Neural cell (in vitro differentiated cells): Measurements from ENCODE around the gene POLR3E. TPM values are rescaled to one million over a fixed set of nuclear protein-coding genes. Genes with fewer than 3 reads are reported as not detected.

ENCODE experiments used
- H2AFZ ChIP-seq: fragments of 200-600, 300-800 bp; sonication (generic), shearing (Covaris generic); 2 replicates; pipeline ENCODE4 v1.6.0; 2014; ENCODE audit warnings: low read depth, mild to moderate bottlenecking, antibody characterized with exemption, low read length, moderate library complexity
- H3F3A ChIP-seq: fragments of 200-600 bp; shearing (Covaris generic); 2 replicates; pipeline ENCODE4 v1.6.1; 2016; ENCODE audit warnings: mild to moderate bottlenecking, moderate library complexity, mixed read lengths, antibody characterized with exemption, low read length; ENCODE audit not compliant: insufficient read depth, poor library complexity, severe bottlenecking
- H3K27ac ChIP-seq: fragments of 200-600, 300-800 bp; sonication (generic), shearing (Covaris generic); 2 replicates; pipeline ENCODE4 v1.5.1; 2014; ENCODE audit warnings: mild to moderate bottlenecking, low read length, moderate library complexity
- H3K27me3 ChIP-seq: fragments of 300-800, 200-600 bp; sonication (generic), shearing (Covaris generic); 2 replicates; pipeline ENCODE4 v1.6.0; 2014; ENCODE audit warnings: mild to moderate bottlenecking, low read depth, low read length, moderate library complexity; ENCODE audit not compliant: insufficient read depth
- H3K36me3 ChIP-seq: fragments of 300-800, 200-600 bp; sonication (generic), shearing (Covaris generic); 2 replicates; pipeline ENCODE4 v1.5.1; 2014; ENCODE audit warnings: mild to moderate bottlenecking, antibody characterized with exemption, low read length, moderate library complexity; ENCODE audit not compliant: insufficient read depth
- H3K4me2 ChIP-seq: fragments of 300-800, 200-600 bp; sonication (generic), shearing (Covaris generic); 2 replicates; pipeline ENCODE4 v1.6.0; 2014; ENCODE audit warnings: mild to moderate bottlenecking, low read length
- H3K4me3 ChIP-seq: fragments of 300-800, 200-600 bp; sonication (generic), shearing (Covaris generic); 2 replicates; pipeline ENCODE4 v1.5.1; 2014; ENCODE audit warnings: mild to moderate bottlenecking, low read length, moderate library complexity
- H3K79me2 ChIP-seq: fragments of 200-600 bp; shearing (Covaris generic); replicated peaks from 2 replicates; pipeline ENCODE4 v1.6.0; 2014; ENCODE audit warnings: mild to moderate bottlenecking, low read length, moderate library complexity; ENCODE audit not compliant: insufficient read depth
- H3K9ac ChIP-seq: fragments of 300-800, 200-600 bp; sonication (generic), shearing (Covaris generic); 2 replicates; pipeline ENCODE4 v1.6.1; 2016; ENCODE audit warnings: mild to moderate bottlenecking, low read length, mixed read lengths
- H3K9me2 ChIP-seq: fragments of 200-600 bp; shearing (Covaris generic); 2 replicates; pipeline ENCODE4 v1.6.1; 2016; ENCODE audit warnings: mild to moderate bottlenecking, low read length, mixed read lengths; ENCODE audit not compliant: insufficient read depth
- H3K9me3 ChIP-seq: fragments of 200-600, 300-800 bp; sonication (generic), shearing (Covaris generic); 2 replicates; pipeline ENCODE4 v1.6.1; 2016; ENCODE audit warnings: mild to moderate bottlenecking, mixed run types, low read length, moderate library complexity, mixed read lengths
- H4K20me1 ChIP-seq: fragments of 200-600 bp; shearing (Covaris generic); 2 replicates; pipeline ENCODE4 v1.6.1; 2016; ENCODE audit warnings: mild to moderate bottlenecking, mixed run types; ENCODE audit not compliant: insufficient read depth
- EP300 ChIP-seq: fragments of 450-650 bp; conservative IDR thresholded peaks from 2 replicates; pipeline ENCODE4 v1.6.1; 2014; ENCODE audit warnings: antibody characterized with exemption, mild to moderate bottlenecking, moderate library complexity; ENCODE audit not compliant: poor library complexity, severe bottlenecking
- EZH2 ChIP-seq: fragments of 200-600, 300-800 bp; shearing (Covaris generic), sonication (generic); IDR thresholded peaks from 2 replicates; pipeline ENCODE4 v1.6.1; 2014; ENCODE audit warnings: antibody characterized with exemption, low read length, borderline replicate concordance, mild to moderate bottlenecking; ENCODE audit not compliant: insufficient read depth, poor library complexity, severe bottlenecking
- MXI1 ChIP-seq: fragments of 450-650 bp; conservative IDR thresholded peaks from 2 replicates; pipeline ENCODE4 v1.6.1; 2014; ENCODE audit warnings: antibody characterized with exemption, mild to moderate bottlenecking; ENCODE audit not compliant: poor library complexity, severe bottlenecking
- POLR2AphosphoS5 ChIP-seq: IDR thresholded peaks from 2 replicates; pipeline ENCODE4 v1.6.1; 2012
- RAD21 ChIP-seq: fragments of 450-650 bp; conservative IDR thresholded peaks from 2 replicates; pipeline ENCODE4 v1.6.1; 2014; ENCODE audit warnings: antibody characterized with exemption, mild to moderate bottlenecking, moderate library complexity
- REST ChIP-seq: IDR thresholded peaks from 2 replicates; pipeline ENCODE4 v1.6.1; 2012; ENCODE audit warnings: borderline replicate concordance
- SMC3 ChIP-seq: fragments of 450-650 bp; conservative IDR thresholded peaks from 2 replicates; pipeline ENCODE4 v1.6.1; 2014; ENCODE audit warnings: antibody characterized with exemption, mild to moderate bottlenecking, moderate library complexity; ENCODE audit not compliant: poor library complexity
- TAF1 ChIP-seq: IDR thresholded peaks from 2 replicates; pipeline ENCODE4 v1.6.1; 2012; ENCODE audit warnings: low read depth
- polyA plus RNA-seq: library from polyadenylated mRNA; depleted of rRNA; stranded (reverse); fragments of >200 nt; gene quantifications from 2 replicates; pipeline ENCODE4 v1.2.3, GENCODE V29; 2014
- TF ChIP-seq, protein P1 (sequence below): fragments of 450-650 bp; IDR thresholded peaks from 2 replicates; pipeline ENCODE4 v1.5.1; 2014; ENCODE audit warnings: antibody characterized with exemption, mild to moderate bottlenecking, moderate library complexity; ENCODE audit not compliant: poor library complexity, severe bottlenecking

The POLR3E gene
- polyA plus RNA-seq, 1 donor from 2014 or later = 47.4 TPM

DNA sequence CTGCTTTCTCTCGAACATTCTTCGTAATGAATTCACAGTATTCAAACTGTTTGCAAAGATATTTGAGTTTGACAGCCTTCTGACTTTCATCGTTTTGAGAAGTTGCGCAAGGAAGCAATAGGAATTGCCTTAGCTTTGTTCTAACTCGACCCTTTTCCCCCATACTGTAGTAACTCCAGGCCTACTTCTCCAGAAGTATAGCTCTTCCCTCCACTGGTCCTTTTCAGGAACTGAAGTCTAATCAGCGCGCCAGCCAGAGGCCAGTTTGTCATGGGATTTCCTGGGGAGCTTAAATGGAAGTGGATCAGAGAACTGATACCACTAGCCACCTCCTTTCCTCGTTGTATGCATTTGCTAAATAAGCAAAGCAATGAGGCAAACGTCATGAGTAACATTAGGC, 49.3 kb downstream of the POLR3E start:
- Histone ChIP-seq H3K79me2 (no peaks in the 10 kb centered on the region), H3K36me3 (no peaks in the 10 kb centered on the region), H2AFZ (no peak overlapping the region), H3K9ac (no peak overlapping the region), H3K4me2 (no peak overlapping the region), H3F3A (no peaks in the 10 kb centered on the region), H3K4me3 (no peak overlapping the region), H3K27me3 (no peaks in the 10 kb centered on the region), H3K9me3 (no peaks in the 10 kb centered on the region), H4K20me1 (no peaks in the 10 kb centered on the region), H3K9me2 (no peaks in the 10 kb centered on the region), H3K27ac (no peak overlapping the region)
- TF ChIP-seq SMC3 (no peak), EP300 (no peak), EZH2 (no peak), RAD21 (no peak), TAF1 (no peak), MXI1 (no peak), POLR2AphosphoS5 (no peak), REST (no peak)
- TF ChIP-seq, protein P1, sequence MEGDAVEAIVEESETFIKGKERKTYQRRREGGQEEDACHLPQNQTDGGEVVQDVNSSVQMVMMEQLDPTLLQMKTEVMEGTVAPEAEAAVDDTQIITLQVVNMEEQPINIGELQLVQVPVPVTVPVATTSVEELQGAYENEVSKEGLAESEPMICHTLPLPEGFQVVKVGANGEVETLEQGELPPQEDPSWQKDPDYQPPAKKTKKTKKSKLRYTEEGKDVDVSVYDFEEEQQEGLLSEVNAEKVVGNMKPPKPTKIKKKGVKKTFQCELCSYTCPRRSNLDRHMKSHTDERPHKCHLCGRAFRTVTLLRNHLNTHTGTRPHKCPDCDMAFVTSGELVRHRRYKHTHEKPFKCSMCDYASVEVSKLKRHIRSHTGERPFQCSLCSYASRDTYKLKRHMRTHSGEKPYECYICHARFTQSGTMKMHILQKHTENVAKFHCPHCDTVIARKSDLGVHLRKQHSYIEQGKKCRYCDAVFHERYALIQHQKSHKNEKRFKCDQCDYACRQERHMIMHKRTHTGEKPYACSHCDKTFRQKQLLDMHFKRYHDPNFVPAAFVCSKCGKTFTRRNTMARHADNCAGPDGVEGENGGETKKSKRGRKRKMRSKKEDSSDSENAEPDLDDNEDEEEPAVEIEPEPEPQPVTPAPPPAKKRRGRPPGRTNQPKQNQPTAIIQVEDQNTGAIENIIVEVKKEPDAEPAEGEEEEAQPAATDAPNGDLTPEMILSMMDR = no peak

DNA sequence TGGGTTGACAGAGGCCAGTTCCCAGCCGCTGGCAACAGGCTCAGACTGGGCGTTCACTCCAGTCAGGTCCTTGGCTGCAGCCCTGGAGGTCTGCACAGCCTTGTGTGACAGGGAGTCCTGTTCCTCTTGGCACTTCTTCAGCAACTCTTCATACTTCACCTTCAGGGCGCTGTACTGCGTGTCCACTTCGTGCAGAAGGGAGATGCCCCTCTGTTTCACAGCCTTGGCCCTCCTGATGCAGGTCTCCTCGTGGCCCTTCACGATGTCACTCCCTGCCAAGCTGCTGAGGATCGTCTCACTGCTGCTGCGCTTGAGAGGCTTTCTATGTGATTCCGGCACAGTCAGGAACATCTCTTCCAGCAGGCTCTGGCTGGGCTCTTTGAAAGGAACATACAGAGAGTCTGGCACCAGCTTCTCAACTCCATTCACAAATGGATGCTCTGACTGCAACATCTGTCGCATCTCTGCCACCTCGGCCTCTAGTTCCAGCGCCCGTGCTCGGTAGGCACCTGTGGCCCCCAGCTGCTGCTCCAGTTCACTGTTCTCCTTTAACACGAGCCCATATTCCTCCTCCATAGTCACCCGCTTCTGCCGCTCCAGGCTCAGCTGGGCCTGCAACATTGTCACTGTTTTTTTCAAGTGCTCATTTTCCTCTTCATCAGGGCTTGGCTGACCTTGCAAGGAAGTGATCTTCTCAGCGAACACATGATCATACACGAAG, 50.1 kb downstream of the POLR3E start:
- no peaks in the 10 kb centered on the region for H3F3A ChIP-seq
- H3K9ac ChIP-seq = no peak overlapping the region
- no peak overlapping the region for H2AFZ ChIP-seq
- no peaks in the 10 kb centered on the region for H4K20me1 ChIP-seq
- H3K27me3 ChIP-seq = no peaks in the 10 kb centered on the region
- H3K79me2 ChIP-seq = no peaks in the 10 kb centered on the region
- H3K4me3 ChIP-seq = no peak overlapping the region
- no peaks in the 10 kb centered on the region for H3K36me3 ChIP-seq
- H3K27ac ChIP-seq = no peak overlapping the region
- H3K9me2 ChIP-seq = no peaks in the 10 kb centered on the region
- TF ChIP-seq EZH2 (no peak), MXI1 (no peak), TAF1 (no peak), SMC3 (no peak), REST (no peak), EP300 (no peak), POLR2AphosphoS5 (no peak), RAD21 (no peak)
- TF ChIP-seq, protein P1 = no peak
- H3K4me2 ChIP-seq = no peak overlapping the region
- H3K9me3 ChIP-seq = no peaks in the 10 kb centered on the region
